ENCODE results near the gene PLA2G2F. TPM values are rescaled to one million over a fixed set of nuclear protein-coding genes. Genes with fewer than 3 reads are reported as not detected.

The PLA2G2F gene
- total RNA-seq, 1 donor from 2014 or later: not detected

DNA sequence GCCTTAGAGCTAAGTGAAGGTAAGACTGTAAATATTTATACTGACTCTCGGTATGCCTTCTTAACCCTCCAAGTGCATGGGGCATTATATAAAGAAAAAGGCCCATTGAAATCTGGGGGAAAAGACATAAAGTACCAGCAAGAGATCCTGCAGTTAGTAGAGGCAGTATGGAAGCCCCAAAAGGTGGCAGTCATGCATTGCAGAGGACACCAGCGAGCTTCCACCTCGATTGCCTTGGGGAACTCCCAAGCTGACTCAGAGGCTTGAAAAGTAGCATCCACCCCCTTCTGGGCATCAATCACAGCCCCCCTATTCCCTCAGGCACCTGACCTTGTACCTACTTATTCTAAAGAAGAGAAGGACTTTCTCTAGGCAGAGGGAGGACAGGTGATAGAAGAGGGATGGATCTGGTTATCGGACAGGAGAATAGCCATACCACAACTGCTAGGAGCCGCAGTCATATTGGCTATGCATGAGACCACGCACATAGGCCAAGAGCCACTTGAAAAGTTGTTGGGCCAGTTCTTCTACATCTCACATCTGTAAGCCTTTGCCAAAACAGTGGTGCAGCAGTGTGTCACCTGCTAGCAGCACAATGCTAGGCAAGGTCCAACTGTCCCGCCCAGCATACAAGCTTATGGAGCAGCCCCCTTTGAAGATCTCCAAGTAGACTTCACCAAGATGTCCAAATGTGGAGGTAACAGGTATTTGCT, 19.4 kb downstream of the PLA2G2F start:
- Histone ChIP-seq H3K4me3 (no peak overlapping the region), H3K9me3 (peaks cover 16 to 35% of the 10 kb centered on the region in 2 donors), H3K4me1 (no peaks in the 10 kb centered on the region), H3K27me3 (no peaks in the 10 kb centered on the region), H3K27ac (no peak overlapping the region), H3K36me3 (no peaks in the 10 kb centered on the region)
- intact Hi-C loops (cut with DNase I): no loop called here
- TF ChIP-seq, protein P1, sequence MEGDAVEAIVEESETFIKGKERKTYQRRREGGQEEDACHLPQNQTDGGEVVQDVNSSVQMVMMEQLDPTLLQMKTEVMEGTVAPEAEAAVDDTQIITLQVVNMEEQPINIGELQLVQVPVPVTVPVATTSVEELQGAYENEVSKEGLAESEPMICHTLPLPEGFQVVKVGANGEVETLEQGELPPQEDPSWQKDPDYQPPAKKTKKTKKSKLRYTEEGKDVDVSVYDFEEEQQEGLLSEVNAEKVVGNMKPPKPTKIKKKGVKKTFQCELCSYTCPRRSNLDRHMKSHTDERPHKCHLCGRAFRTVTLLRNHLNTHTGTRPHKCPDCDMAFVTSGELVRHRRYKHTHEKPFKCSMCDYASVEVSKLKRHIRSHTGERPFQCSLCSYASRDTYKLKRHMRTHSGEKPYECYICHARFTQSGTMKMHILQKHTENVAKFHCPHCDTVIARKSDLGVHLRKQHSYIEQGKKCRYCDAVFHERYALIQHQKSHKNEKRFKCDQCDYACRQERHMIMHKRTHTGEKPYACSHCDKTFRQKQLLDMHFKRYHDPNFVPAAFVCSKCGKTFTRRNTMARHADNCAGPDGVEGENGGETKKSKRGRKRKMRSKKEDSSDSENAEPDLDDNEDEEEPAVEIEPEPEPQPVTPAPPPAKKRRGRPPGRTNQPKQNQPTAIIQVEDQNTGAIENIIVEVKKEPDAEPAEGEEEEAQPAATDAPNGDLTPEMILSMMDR (IDR thresholded peaks at IDR 0.05): no peak
- no peak for DNase-seq (ENCODE audit: low spot score in 2 of 2)

GRCh38 chr1:20160034-20160433, 20.9 kb downstream of the PLA2G2F start:
- intact Hi-C loops (cut with DNase I): no loop called here
- Histone ChIP-seq H3K27ac (no peak overlapping the region), H3K4me1 (no peaks in the 10 kb centered on the region), H3K36me3 (no peaks in the 10 kb centered on the region), H3K9me3 (peaks cover 16 to 35% of the 10 kb centered on the region in 2 donors), H3K27me3 (no peaks in the 10 kb centered on the region), H3K4me3 (no peak overlapping the region)
- DNase-seq (ENCODE audit: low spot score in 2 of 2): no peak
- TF ChIP-seq, protein P1 (IDR thresholded peaks at IDR 0.05): no peak

DNA sequence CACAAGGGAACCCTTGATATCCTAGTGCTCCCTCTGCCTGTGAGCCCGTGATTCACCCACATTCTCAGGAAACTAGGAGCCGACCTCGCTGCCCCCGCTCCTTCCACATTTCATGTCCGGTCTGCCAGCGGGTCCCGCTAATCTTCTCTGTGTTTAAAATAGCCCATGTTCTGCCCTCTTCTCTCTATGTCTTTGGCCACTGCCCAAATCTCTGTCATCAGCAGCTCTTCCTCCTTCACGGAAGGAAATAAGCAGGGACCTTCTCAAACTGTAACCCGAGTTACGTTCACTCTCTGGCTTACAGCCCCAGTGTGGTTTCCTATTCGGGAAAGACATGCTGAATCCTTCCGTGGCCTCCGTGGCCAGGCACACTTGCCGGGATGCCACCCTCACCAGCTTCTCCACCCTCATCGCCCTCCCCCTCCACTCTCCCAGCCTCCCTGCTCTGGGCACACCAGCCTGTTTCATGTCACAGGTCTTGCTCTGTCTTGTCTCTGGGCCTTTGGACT, 25.6 kb downstream of the PLA2G2F start:
- Histone ChIP-seq H3K4me3 (no peak overlapping the region), H3K27me3 (no peaks in the 10 kb centered on the region), H3K36me3 (no peaks in the 10 kb centered on the region), H3K4me1 (no peaks in the 10 kb centered on the region), H3K9me3 (peaks cover 13 to 26% of the 10 kb centered on the region in 2 donors), H3K27ac (no peak overlapping the region)
- TF ChIP-seq, protein P1 (IDR thresholded peaks at IDR 0.05): no peak
- no peak for DNase-seq (ENCODE audit: low spot score in 2 of 2)
- intact Hi-C loops (cut with DNase I): no loop called here

GRCh38 chr1:20165522-20165951, 26.4 kb downstream of the PLA2G2F start:
- TF ChIP-seq, protein P1 (IDR thresholded peaks at IDR 0.05): no peak
- Histone ChIP-seq H3K27ac (no peak overlapping the region), H3K9me3 (peaks cover 6 to 18% of the 10 kb centered on the region in 2 donors), H3K4me3 (no peak overlapping the region), H3K4me1 (no peaks in the 10 kb centered on the region), H3K27me3 (no peaks in the 10 kb centered on the region), H3K36me3 (no peaks in the 10 kb centered on the region)
- intact Hi-C loops (cut with DNase I): no loop called here
- DNase-seq (ENCODE audit: low spot score in 2 of 2): no peak

GRCh38 chr1:20166051-20166450, 26.9 kb downstream of the PLA2G2F start:
- Histone ChIP-seq H3K27me3 (no peaks in the 10 kb centered on the region), H3K36me3 (no peaks in the 10 kb centered on the region), H3K4me3 (no peak overlapping the region), H3K27ac (no peak overlapping the region), H3K9me3 (peaks cover under 1 to 13% of the 10 kb centered on the region in 2 donors), H3K4me1 (no peaks in the 10 kb centered on the region)
- TF ChIP-seq, protein P1 (IDR thresholded peaks at IDR 0.05): no peak
- intact Hi-C loops (cut with DNase I): no loop called here
- no peak for DNase-seq (ENCODE audit: low spot score in 2 of 2)
